ENCODE data around the gene OR7G2.

- no peak for TF ChIP-seq CTCF (IDR thresholded peaks at IDR 0.05; ENCODE audit: extremely low read depth in 1 of 2, insufficient read depth in 1 of 2, low read depth in 1 of 2, low read length in 2 of 2)
- no peak for TF ChIP-seq POLR2A (IDR thresholded peaks at IDR 0.05; ENCODE audit: low read depth, low read length)
- no peak for TF ChIP-seq EZH2 (IDR thresholded peaks at IDR 0.05; ENCODE audit: borderline replicate concordance, low read depth, low read length, severe bottlenecking)
- TF ChIP-seq MAX (IDR thresholded peaks at IDR 0.05; ENCODE audit: insufficient read depth, insufficient read length): no peak
- TF ChIP-seq POLR2AphosphoS5 (IDR thresholded peaks at IDR 0.05; ENCODE audit: insufficient read depth, low read depth, low read length): no peak
- no peak for TF ChIP-seq MYC (IDR thresholded peaks at IDR 0.05; ENCODE audit: low read depth, low read length)
- TF ChIP-seq JUN (IDR thresholded peaks at IDR 0.05; ENCODE audit: borderline replicate concordance, insufficient read depth, insufficient read length, low read depth): no peak
Observed at GRCh38 chr19:9149997-9150396, 42.7 kb upstream of the OR7G2 start.
